ENCODE results near the gene F7. TPM values are rescaled to one million over a fixed set of nuclear protein-coding genes. Genes with fewer than 3 reads are reported as not detected.
A peak's percentile ranks its signal among the peaks of the same experiment; 100 is the strongest.
"Not testable (repeated sequence)": the region's sequence is repeated elsewhere in the genome, so short reads cannot be mapped to it uniquely, and the experiment has no call there.

F7 gene
- total RNA-seq, 2 experiments from 2014 or later, result not detected

DNA sequence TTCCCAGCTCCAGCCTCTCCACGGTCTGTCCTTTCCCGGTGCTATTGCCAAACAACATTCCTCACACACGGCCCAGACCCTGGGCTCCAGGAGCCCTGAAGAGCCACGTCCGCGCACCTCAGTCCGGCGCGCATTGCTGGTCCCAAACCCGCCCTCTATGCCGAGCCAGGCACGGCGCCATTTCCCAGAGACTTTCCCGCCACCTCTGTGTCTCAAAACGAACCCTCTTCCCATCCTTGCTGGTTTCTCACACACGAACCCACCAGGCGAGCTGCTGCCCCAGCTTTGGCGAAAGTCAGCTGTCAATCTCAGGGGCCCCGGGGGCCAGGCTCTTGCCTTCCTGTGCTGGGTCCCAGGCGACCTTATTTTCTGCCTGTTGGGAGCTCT is 28.0 kb upstream of the F7 start:
- Mint-ChIP-seq H3K36me3 (ENCODE audit: low read depth) (no peaks in the 10 kb centered on the region), H3K4me1 (no peaks in the 10 kb centered on the region), H3K4me3 (no peak overlapping the region), H3K27me3 (no peaks in the 10 kb centered on the region), H3K27ac (peak overlapping the region; percentile 57), H3K9me3 (no peaks in the 10 kb centered on the region)
- ChIA-PET POLR2A (no interaction called here), CTCF (no interaction called here)
- no peak for DNase-seq

DNA sequence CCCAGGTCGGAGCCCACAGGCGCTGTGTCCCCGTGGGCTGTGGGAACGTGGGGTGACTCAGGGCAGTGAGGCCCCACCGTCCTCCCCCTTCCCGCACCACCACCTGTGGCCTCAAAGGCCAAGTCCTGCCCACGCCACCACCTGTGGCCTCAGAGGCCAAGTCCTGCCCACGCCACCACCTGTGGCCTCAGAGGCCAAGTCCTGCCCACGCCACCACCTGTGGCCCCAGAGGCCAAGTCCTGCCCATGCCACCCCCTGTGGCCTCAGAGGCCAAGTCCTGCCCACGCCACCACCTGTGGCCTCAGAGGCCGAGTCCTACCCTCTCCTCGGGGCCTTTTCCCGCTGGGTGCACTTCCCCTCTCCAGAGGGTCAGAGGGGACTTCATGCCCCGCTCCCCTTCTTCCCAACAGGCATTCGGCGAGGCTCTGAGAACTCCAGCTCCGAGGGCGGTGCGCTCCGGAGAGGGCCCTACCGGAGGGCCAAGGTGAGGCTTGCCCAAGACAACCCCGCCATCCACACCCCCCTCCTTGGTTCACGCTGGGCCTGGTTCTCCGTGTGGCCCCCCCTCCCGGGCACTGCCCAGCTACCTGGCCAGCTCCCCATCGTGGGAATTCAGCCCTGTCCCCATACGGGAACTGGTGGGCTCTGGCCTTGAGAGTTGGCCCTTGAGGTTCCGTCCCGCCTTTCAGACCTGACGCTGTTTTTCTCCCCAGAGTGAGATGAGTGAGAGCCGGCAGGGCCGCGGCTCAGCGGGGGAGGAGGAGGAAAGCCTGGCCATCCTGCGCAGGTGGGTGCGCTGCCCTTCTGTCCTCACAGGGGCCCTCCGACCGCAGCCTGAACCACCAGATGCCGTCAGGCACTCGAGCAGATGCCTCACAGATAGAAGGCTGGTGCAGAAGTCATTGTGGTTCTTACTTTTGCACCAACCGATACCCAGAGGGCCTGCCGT is 27.4 kb upstream of the F7 start:
- Mint-ChIP-seq H3K27ac (peak overlapping the region; percentile 60), H3K9me3 (no peaks in the 10 kb centered on the region), H3K36me3 (ENCODE audit: low read depth) (no peaks in the 10 kb centered on the region), H3K4me3 (no peak overlapping the region), H3K27me3 (no peaks in the 10 kb centered on the region), H3K4me1 (no peaks in the 10 kb centered on the region)
- ChIA-PET CTCF (interaction anchor here (0.6 kb wide), 1 partner anchor 73 kb away, joined by 3 read pairs; no protein-coding TSS in a partner anchor), POLR2A (no interaction called here)
- no peak for DNase-seq

DNA sequence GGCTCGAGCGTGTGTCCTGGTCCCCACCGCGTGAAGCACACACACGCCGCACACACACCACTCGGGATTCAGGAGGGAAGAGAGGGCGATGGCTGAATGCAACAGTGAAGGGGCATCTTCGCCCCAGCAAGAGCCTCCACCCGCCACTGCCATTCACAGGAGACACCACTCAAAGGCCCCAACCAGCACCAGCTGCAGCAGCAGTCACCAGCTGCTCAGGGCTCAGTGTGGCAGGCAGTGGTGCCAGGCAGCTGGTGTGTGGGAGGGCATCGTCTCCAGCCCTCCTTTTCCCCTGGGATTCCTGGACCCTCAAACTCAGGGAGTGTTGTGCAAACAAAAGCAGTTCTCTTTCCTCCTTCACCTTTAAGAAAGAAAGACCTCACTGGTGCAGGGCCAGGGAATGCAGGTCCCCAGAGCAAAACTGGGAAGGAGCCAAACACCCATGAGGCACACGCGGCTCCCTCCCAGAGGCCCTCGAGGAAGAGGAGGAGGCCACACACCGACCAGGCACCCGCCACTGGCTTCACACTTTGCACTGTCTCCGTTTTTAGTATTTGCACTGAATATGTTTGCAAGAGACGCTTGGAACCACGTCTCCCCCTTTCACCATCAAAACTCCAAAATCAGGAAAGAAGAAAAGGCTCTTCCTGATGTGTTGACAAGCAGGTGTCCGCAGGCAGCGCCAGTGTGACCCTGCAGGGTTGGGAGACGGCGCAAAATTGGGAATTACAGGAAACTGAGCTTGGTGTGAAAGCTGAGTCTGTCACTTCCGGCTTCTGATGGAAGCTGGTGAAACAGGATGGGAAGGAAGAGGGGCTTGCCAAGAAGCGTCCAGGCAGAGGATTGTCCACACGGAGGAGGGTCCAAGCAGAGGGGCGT is 26.4 kb upstream of the F7 start:
- H3K36me3 Mint-ChIP-seq (ENCODE audit: low read depth), result no peaks in the 10 kb centered on the region
- H3K4me1 Mint-ChIP-seq, result no peaks in the 10 kb centered on the region
- H3K4me3 Mint-ChIP-seq, result no peak overlapping the region
- no peak for DNase-seq
- H3K27me3 Mint-ChIP-seq, result no peaks in the 10 kb centered on the region
- H3K9me3 Mint-ChIP-seq, result no peaks in the 10 kb centered on the region
- ChIA-PET POLR2A (no interaction called here), CTCF (interaction anchor here (0.6 kb wide), 1 partner anchor 74 kb away, joined by 3 read pairs; no protein-coding TSS in a partner anchor)
- H3K27ac Mint-ChIP-seq, result peak overlapping the region; percentile 60

DNA sequence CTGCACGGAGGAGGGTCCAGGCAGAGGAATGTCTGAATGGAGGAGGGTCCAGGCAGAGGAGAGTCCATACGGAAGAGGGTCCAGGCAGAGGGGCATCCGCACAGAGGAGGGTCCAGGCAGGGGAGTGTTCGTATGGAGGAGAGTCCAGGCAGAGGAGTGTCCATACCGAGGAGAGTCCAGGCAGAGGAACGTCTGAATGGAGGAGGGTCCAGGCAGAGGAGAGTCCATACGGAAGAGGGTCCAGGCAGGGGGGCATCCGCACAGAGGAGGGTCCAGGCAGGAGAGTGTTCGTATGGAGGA is 25.9 kb upstream of the F7 start:
- H3K4me1 Mint-ChIP-seq; H3K27me3 Mint-ChIP-seq; H3K27ac Mint-ChIP-seq; H3K9me3 Mint-ChIP-seq; DNase-seq; H3K4me3 Mint-ChIP-seq; POLR2A ChIA-PET; H3K36me3 Mint-ChIP-seq (ENCODE audit: low read depth); CTCF ChIA-PET: not testable (repeated sequence)

DNA sequence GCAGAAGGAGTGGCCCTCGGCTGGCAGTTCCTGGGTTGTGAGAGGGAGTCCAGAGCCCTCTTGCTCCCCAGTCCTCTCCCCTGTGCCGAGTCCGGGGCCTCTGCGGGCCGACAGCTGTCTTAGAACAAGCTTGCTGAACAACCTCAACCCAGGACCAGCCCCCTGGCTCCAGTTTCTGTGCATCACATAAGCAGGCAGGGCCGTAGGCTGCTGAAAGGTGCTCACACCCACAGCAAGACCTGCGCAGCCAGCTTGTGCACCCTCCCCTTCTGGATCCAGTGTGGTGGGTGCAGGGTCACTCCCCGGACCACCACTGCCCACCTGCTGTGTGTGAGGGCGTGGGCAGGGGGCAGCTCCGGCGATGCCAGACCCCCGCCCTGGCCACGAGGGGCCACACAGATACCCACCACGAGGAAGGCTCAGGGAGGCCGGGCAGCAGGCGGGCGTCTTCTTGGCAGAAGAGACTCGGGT is 25.2 kb upstream of the F7 start:
- Mint-ChIP-seq H3K9me3 (no peaks in the 10 kb centered on the region), H3K27ac (no peak overlapping the region), H3K4me3 (no peak overlapping the region), H3K36me3 (ENCODE audit: low read depth) (no peaks in the 10 kb centered on the region), H3K27me3 (no peaks in the 10 kb centered on the region), H3K4me1 (no peaks in the 10 kb centered on the region)
- CTCF ChIA-PET, result no interaction called here
- no peak for DNase-seq
- POLR2A ChIA-PET, result no interaction called here

DNA sequence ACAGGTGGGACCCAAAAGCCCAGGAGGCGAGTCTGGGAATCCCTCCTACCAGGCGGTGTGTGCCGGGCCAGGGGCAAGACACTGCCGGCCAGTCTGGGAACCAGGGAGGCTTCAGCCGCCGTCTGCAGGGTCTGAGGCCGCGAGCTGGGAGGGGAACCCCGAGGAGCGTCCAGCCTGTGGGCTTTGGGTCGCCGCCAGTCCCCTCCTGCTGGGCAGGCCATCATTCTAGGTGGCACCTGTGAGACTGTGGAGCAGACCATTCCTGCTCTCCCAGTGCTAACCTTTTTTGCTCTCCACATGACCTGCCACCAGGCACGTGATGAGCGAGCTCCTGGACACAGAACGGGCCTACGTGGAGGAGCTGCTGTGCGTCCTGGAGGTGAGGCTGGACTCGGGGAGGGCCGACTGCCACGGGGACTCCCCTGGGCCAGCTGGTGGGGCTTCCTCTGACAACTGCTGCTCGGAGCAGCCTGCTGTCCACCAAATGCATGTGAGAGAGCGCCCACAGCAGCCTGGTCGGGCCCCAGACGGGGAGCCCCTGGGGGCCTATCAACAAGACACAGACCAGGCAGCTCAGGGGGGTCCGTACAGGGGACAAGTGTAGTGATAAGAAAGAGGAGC is 24.6 kb upstream of the F7 start:
- H3K36me3 Mint-ChIP-seq (ENCODE audit: low read depth), result no peaks in the 10 kb centered on the region
- CTCF ChIA-PET, result interaction anchor here (0.6 kb wide), 1 partner anchor 121 kb away, joined by 3 read pairs; no protein-coding TSS in a partner anchor
- H3K4me1 Mint-ChIP-seq, result no peaks in the 10 kb centered on the region
- H3K27me3 Mint-ChIP-seq, result no peaks in the 10 kb centered on the region
- POLR2A ChIA-PET, result no interaction called here
- DNase-seq, result no peak
- H3K4me3 Mint-ChIP-seq, result no peak overlapping the region
- H3K27ac Mint-ChIP-seq, result no peak overlapping the region
- no peaks in the 10 kb centered on the region for H3K9me3 Mint-ChIP-seq

DNA sequence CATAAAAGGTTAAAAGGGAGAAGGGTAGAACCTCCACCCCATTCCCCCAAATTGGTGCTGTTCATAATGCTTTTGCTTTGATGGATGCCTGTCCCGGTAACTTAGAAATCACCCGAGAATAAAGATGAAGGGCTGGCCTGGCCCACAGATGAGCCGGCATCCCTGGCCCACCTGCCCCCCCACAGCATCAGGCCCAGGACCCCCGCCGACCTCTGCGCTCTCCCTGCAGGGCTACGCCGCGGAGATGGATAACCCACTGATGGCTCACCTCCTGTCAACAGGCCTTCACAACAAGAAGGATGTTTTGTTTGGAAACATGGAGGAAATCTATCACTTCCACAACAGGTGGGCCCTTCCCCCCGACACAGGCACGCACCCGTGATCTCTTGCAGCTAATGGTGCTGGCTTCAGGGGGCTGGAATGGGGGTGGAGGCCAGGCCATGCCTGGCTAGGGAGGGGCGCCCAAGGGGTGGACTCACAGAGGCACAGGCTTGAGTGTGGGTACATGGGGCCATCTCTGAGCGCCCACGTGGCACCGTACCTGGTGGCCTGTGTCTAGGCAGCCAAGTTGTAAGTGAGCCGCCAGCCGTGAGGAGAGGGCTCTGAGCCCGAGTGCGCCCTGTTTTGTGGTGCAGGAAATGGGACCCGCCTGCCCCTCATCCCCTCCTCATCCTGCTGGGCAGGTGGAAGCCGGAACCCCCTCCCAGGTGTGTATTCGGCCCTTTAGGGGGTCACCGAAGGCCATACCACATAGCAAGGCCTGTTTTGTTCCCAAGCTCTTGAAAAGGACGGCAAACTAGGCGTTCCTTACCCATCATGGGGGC is 23.2 kb upstream of the F7 start:
- no peak for DNase-seq
- Mint-ChIP-seq H3K9me3 (no peaks in the 10 kb centered on the region), H3K27ac (no peak overlapping the region), H3K36me3 (ENCODE audit: low read depth) (no peaks in the 10 kb centered on the region), H3K27me3 (no peaks in the 10 kb centered on the region), H3K4me1 (no peaks in the 10 kb centered on the region), H3K4me3 (no peak overlapping the region)
- POLR2A ChIA-PET, result no interaction called here
- CTCF ChIA-PET, result no interaction called here

DNA sequence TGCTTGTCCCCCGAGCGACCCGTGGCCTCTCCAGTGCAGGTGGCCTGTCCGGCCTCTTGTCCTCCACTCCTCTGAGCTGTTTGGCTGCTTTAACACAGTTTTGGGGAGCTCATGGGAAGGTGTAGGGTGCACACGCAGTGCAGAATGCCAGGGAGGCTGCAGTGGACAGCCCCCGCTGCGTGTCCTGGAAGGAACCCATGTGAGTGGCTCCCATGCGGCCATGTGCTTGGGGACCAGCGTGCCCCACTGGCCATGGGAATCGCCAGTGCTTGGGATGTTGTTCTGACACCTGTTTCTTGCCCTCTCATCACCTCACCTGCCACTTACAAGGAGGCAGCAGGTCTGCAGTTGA is 22.6 kb upstream of the F7 start:
- H3K9me3 Mint-ChIP-seq, result no peaks in the 10 kb centered on the region
- H3K4me3 Mint-ChIP-seq, result no peak overlapping the region
- ChIA-PET CTCF (no interaction called here), POLR2A (no interaction called here)
- H3K27ac Mint-ChIP-seq, result no peak overlapping the region
- H3K4me1 Mint-ChIP-seq, result no peaks in the 10 kb centered on the region
- no peak for DNase-seq
- no peaks in the 10 kb centered on the region for H3K36me3 Mint-ChIP-seq (ENCODE audit: low read depth)
- no peaks in the 10 kb centered on the region for H3K27me3 Mint-ChIP-seq

DNA sequence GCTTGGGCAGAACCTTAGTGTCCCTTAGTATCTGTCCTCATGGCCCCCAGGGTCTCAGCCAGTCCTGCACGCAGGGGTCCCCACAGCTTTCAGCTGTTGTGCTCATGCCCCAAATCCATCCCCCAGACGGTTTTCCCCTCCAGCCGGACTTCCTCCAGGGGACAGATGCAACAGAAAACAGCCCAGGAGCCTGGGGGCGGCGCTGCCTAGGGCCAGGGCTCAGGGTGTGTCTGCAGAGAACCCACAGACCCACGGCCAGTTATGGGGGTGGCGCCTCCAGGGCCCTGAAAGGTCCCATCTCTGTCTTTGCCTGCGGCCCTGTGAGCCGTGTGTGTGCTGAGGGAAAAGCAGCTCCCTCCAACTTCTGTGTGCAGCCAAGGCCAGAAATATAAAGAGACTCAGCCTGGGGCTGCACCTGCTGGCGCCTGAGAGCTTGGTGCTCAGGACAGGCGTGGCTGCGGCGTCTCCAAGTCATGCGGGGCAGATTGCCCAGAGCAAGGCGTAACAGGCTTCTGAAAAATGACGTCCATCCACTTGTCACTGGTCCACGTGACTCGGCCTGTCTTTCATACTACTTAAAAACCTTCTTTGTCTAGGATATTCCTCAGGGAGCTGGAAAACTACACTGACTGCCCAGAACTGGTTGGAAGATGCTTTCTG is 22.1 kb upstream of the F7 start:
- Mint-ChIP-seq H3K36me3 (ENCODE audit: low read depth) (no peaks in the 10 kb centered on the region), H3K9me3 (no peaks in the 10 kb centered on the region), H3K4me1 (no peaks in the 10 kb centered on the region), H3K27me3 (no peaks in the 10 kb centered on the region), H3K4me3 (no peak overlapping the region), H3K27ac (no peak overlapping the region)
- DNase-seq, result no peak
- CTCF ChIA-PET, result no interaction called here
- POLR2A ChIA-PET, result no interaction called here

DNA sequence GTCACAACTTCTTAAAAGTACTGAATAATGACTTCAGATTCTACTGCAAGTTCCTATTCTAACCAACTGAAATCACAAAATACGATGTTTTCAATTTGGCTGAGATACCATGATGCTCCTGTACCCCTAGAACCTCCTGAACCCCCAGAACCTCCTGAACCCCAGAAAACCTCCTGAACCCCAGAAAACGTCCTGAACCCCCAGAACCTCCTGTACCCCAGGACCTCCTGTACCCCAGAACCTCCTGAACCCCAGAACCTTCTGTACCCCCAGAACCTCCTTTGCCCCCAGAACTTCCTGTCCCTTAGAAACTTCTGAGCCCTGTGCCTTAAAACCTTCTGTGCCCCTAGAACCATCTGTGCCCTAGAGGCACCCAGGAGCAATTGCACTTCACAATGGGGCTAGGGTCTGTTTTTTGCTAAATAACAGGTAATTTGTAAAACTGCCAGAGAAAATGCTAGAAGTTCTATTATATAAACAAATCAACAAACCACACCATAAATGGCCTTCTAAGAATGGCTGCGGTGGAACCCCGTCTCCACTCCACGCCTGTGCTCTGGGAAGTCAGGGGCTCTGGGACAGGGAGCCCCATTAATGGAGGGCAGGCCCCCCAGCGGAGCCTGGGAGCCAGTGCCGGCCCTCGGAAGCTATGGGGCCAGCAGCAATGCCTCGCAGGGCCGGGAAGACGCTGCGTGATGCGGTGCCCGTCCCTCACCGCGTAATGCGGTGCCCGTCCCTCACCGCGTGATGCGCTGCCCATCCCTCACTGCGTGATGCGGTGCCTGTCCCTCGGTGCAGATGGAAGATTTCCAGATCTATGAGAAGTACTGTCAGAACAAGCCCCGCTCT is 21.3 kb upstream of the F7 start:
- no peaks in the 10 kb centered on the region for H3K36me3 Mint-ChIP-seq (ENCODE audit: low read depth)
- no peak overlapping the region for H3K4me3 Mint-ChIP-seq
- H3K27ac Mint-ChIP-seq, result no peak overlapping the region
- H3K9me3 Mint-ChIP-seq, result no peaks in the 10 kb centered on the region
- ChIA-PET POLR2A (no interaction called here), CTCF (no interaction called here)
- H3K4me1 Mint-ChIP-seq, result no peaks in the 10 kb centered on the region
- H3K27me3 Mint-ChIP-seq, result no peaks in the 10 kb centered on the region
- DNase-seq, result no peak

DNA sequence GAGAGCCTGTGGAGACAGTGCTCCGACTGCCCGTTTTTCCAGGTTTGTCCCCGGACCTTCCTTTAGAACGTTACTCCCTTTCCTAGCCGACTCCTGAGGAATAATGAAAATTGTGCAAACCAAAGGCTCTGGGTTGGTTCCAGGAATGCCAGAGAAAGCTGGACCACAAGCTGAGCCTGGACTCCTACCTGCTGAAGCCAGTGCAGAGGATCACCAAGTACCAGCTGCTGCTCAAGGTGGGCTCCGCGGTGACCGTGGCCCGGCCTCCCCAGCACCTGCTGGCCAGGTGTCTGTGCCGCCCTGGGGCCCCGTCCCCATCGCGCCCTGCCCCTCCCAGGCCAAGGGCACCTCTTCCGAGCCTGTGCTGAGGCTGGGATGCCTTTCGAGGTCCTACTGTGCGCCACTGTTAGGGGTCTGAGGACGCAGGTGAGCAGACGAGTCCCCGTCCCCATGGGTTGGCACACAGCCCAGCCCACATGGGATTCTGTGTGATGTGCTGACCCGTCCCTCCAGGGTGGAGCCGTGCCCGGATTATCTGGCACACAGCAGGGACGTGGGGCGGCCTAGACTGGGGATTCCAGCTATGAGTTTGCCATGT is 20.5 kb upstream of the F7 start:
- H3K27ac Mint-ChIP-seq, result no peak overlapping the region
- no peak overlapping the region for H3K4me3 Mint-ChIP-seq
- DNase-seq, result no peak
- H3K4me1 Mint-ChIP-seq, result no peaks in the 10 kb centered on the region
- no peaks in the 10 kb centered on the region for H3K9me3 Mint-ChIP-seq
- ChIA-PET POLR2A (no interaction called here), CTCF (no interaction called here)
- no peaks in the 10 kb centered on the region for H3K36me3 Mint-ChIP-seq (ENCODE audit: low read depth)
- no peaks in the 10 kb centered on the region for H3K27me3 Mint-ChIP-seq
